Gastroesophageal sphincter (tissue), 4 donors: ENCODE results near the gene ESPNL. TPM values are rescaled to one million over a fixed set of nuclear protein-coding genes. Genes with fewer than 3 reads are reported as not detected.

Experiments used
- ATAC-seq: fragments of 150-250 bp; one replicate; pipeline ENCODE4 v1.9.1; 2016; ENCODE audit warnings: mild to moderate bottlenecking, moderate library complexity
- H3K27ac ChIP-seq, 4 donors: fragments of 200-600 bp; sonication (generic) in 3 of 4; 1 replicate in 3 of 4; 2 replicates in 1 of 4; pipeline ENCODE4 v1.5.1; 2016 to 2019
- H3K27me3 ChIP-seq: fragments of 200-600 bp; sonication (generic); one replicate; pipeline ENCODE4 v1.5.1; 2019
- H3K36me3 ChIP-seq, 2 donors: fragments of 200-600 bp; sonication (generic); one replicate each; pipeline ENCODE4 v1.5.1; 2019; ENCODE audit warnings: control low read depth in 1 of 2
- H3K4me1 ChIP-seq, 3 donors: fragments of 200-600 bp; sonication (generic); 1 replicate in 2 of 3; 2 replicates in 1 of 3; pipeline ENCODE4 v1.5.1; 2016 to 2019; ENCODE audit warnings: control low read depth in 2 of 3
- H3K4me3 ChIP-seq, 2 donors: fragments of 200-600 bp; sonication (generic); one replicate each; pipeline ENCODE4 v1.5.1; 2019; ENCODE audit warnings: mild to moderate bottlenecking in 1 of 2, moderate library complexity in 1 of 2
- H3K9me3 ChIP-seq, 3 donors: fragments of 200-600 bp; sonication (generic); one replicate each; pipeline ENCODE4 v1.5.1; 2017 to 2019; ENCODE audit warnings: control low read depth in 2 of 3
- EP300 ChIP-seq: sonication (generic); formaldehyde crosslinking; IDR thresholded peaks from one replicate; pipeline ENCODE4 v1.6.1; 2017; ENCODE audit warnings: antibody characterized with exemption, mild to moderate bottlenecking
- POLR2A ChIP-seq, 2 donors: fragments of 450-650 bp; IDR thresholded peaks; one replicate each; pipeline ENCODE4 v1.6.1; 2017; ENCODE audit warnings: antibody characterized with exemption in 2 of 2, mild to moderate bottlenecking in 2 of 2, moderate library complexity in 1 of 2
- POLR2AphosphoS5 ChIP-seq: sonication (generic); formaldehyde crosslinking; IDR thresholded peaks from one replicate; pipeline ENCODE4 v1.6.1; 2017; ENCODE audit warnings: antibody characterized with exemption
- WGBS, 2 donors: methylation state at CpG; one replicate each; pipeline ENCODE4 v1.1.5; 2018; ENCODE audit warnings: low coverage in 1 of 2; 5-methylcytosine and 5-hydroxymethylcytosine counted together
- total RNA-seq, 4 donors: library from RNA; depleted of rRNA; stranded (reverse); fragments of >200 nt; gene quantifications; one replicate each; pipeline ENCODE4 v1.1.0, GENCODE V29; 2016
- TF ChIP-seq, protein P1 (sequence below), 4 experiments: fragments of 200-600 bp in 2 of 4; fragments of 450-650 bp in 2 of 4; sonication (generic) in 1 of 4; IDR thresholded peaks; one replicate each; pipeline ENCODE4 v1.5.1; 2017 to 2019; ENCODE audit warnings: antibody characterized with exemption in 4 of 4, mild to moderate bottlenecking in 2 of 4, moderate library complexity in 2 of 4

The ESPNL gene
- total RNA-seq, 4 donors from 2014 or later, result 0.12 to 3.4 (median 0.31) TPM; not detected in 1

- 85 to 94% methylated on average over 2 of the region's 2 CpGs for whole genome bisulfite sequencing, 2 donors
Measured at GRCh38 chr2:238079874-238080327, 20.2 kb upstream of the ESPNL start.

GRCh38 chr2:238080518-238080917, 19.6 kb upstream of the ESPNL start:
- Histone ChIP-seq H3K36me3 (peaks cover 0 to 55% of the 10 kb centered on the region in 2 donors), H3K4me3 (no peak overlapping the region), H3K27ac (no peak overlapping the region), H3K4me1 (no peaks in the 10 kb centered on the region), H3K9me3 (no peaks in the 10 kb centered on the region), H3K27me3 (no peaks in the 10 kb centered on the region)
- 96 to 100% methylated on average over 1 to 13 of the region's 15 CpGs for WGBS, 2 donors
- no peak for ATAC-seq
- TF ChIP-seq POLR2AphosphoS5 (no peak), EP300 (no peak), POLR2A (IDR thresholded peaks at IDR 0.05) (no peak)
- TF ChIP-seq, protein P1, sequence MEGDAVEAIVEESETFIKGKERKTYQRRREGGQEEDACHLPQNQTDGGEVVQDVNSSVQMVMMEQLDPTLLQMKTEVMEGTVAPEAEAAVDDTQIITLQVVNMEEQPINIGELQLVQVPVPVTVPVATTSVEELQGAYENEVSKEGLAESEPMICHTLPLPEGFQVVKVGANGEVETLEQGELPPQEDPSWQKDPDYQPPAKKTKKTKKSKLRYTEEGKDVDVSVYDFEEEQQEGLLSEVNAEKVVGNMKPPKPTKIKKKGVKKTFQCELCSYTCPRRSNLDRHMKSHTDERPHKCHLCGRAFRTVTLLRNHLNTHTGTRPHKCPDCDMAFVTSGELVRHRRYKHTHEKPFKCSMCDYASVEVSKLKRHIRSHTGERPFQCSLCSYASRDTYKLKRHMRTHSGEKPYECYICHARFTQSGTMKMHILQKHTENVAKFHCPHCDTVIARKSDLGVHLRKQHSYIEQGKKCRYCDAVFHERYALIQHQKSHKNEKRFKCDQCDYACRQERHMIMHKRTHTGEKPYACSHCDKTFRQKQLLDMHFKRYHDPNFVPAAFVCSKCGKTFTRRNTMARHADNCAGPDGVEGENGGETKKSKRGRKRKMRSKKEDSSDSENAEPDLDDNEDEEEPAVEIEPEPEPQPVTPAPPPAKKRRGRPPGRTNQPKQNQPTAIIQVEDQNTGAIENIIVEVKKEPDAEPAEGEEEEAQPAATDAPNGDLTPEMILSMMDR (IDR thresholded peaks at IDR 0.05), result no peak

More at GRCh38 chr2:238079874-238080327, 20.2 kb upstream of the ESPNL start:
- TF ChIP-seq POLR2A (IDR thresholded peaks at IDR 0.05), result no peak
- no peak for TF ChIP-seq EP300
- no peak for TF ChIP-seq POLR2AphosphoS5
- TF ChIP-seq, protein P1 (IDR thresholded peaks at IDR 0.05), result no peak
- Histone ChIP-seq H3K9me3 (no peaks in the 10 kb centered on the region), H3K4me1 (no peaks in the 10 kb centered on the region), H3K27ac (no peak overlapping the region), H3K36me3 (peaks cover 0 to 50% of the 10 kb centered on the region in 2 donors), H3K27me3 (no peaks in the 10 kb centered on the region), H3K4me3 (no peak overlapping the region)
- ATAC-seq, result no peak

DNA sequence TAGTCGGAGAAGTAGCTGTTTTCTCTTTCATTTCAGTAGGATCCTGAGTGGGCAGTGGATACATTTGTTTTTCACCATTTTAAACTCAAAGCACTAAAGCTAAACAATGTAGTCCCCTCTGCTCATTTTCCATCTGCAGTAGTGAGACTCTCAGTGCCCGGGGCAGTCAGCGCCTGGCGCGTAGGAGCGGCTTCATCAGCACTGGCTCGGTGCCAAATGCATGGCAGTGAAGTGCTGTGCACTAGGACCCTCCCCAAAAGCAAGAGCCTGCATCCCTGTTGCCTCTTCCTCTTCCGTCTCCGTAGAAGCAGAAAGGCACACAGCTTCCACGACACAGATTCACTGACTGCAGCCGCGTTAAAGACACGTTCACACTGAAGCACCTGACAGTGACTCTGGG, 19.0 kb upstream of the ESPNL start:
- H3K4me3 ChIP-seq, result no peak overlapping the region
- H3K27me3 ChIP-seq, result no peaks in the 10 kb centered on the region
- no peak for TF ChIP-seq POLR2A (IDR thresholded peaks at IDR 0.05)
- no peak for TF ChIP-seq EP300
- TF ChIP-seq, protein P1 (IDR thresholded peaks at IDR 0.05), result no peak
- no peak for TF ChIP-seq POLR2AphosphoS5
- no peaks in the 10 kb centered on the region for H3K4me1 ChIP-seq
- no peaks in the 10 kb centered on the region for H3K9me3 ChIP-seq
- WGBS, 2 donors, result 78 to 88% methylated on average over 6 to 7 of the region's 13 CpGs
- peaks cover 0 to 58% of the 10 kb centered on the region in 2 donors for H3K36me3 ChIP-seq
- H3K27ac ChIP-seq, result no peak overlapping the region
- ATAC-seq, result no peak

DNA sequence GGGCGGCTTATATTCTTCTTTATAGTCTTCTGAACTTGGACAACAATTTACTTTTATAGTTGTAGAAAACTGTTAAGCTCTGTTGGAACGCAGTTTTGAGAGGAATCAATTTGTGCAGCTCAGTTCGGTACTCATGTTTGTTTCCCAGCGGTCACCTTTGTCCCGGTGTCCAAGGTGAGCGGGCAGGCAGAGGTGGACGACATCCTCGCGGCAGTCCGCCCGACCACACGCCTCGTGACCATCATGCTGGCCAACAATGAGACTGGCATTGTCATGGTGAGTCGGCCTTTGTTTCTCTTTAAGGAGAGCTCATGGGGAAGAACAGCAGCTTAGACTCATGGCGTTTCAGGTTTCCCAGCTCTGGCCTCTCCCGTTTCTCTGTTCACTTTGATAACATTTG, 18.6 kb upstream of the ESPNL start:
- Histone ChIP-seq H3K9me3 (no peaks in the 10 kb centered on the region), H3K27ac (no peak overlapping the region), H3K36me3 (peaks cover 0 to 58% of the 10 kb centered on the region in 2 donors), H3K4me1 (no peaks in the 10 kb centered on the region), H3K27me3 (no peaks in the 10 kb centered on the region), H3K4me3 (no peak overlapping the region)
- TF ChIP-seq EP300 (no peak), POLR2AphosphoS5 (no peak), POLR2A (IDR thresholded peaks at IDR 0.05) (no peak)
- TF ChIP-seq, protein P1 (IDR thresholded peaks at IDR 0.05), result no peak
- 92 to 94% methylated on average over 4 to 11 of the region's 16 CpGs for WGBS, 2 donors
- ATAC-seq, result no peak

GRCh38 chr2:238082151-238082550, 18.0 kb upstream of the ESPNL start:
- Histone ChIP-seq H3K4me1 (no peaks in the 10 kb centered on the region), H3K4me3 (no peak overlapping the region), H3K27ac (no peak overlapping the region), H3K9me3 (no peaks in the 10 kb centered on the region), H3K27me3 (no peaks in the 10 kb centered on the region), H3K36me3 (peaks cover 0 to 58% of the 10 kb centered on the region in 2 donors)
- no peak for TF ChIP-seq EP300
- TF ChIP-seq POLR2A (IDR thresholded peaks at IDR 0.05), result no peak
- TF ChIP-seq, protein P1 (IDR thresholded peaks at IDR 0.05), result no peak
- TF ChIP-seq POLR2AphosphoS5, result no peak
- WGBS, 2 donors, result 100% methylated on average over 2 of the region's 17 CpGs; no CpG with 5 or more reads in 1 of the 2 donors
- ATAC-seq, result no peak
